Pulmonary artery endothelial cell (primary cell): Measurements from ENCODE around the gene ART5. TPM values are rescaled to one million over a fixed set of nuclear protein-coding genes. Genes with fewer than 3 reads are reported as not detected.

Experiments used
- total RNA-seq: library from RNA; depleted of rRNA; stranded (reverse); fragments of >200 nt; gene quantifications from 2 replicates; pipeline ENCODE4 v1.2.3, GENCODE V29; 2014

Gene ART5
- total RNA-seq, 1 donor from 2014 or later, result not detected

Other genes with a start within 250 kb of the ART5 start
- gene ART1, start 3.1 kb upstream of the ART5 start, total RNA-seq, result not detected in 2 replicates
- 0.33 and 0.78 TPM in 2 replicates for gene CHRNA10, start 29.4 kb upstream of the ART5 start, total RNA-seq
- 104 and 165 TPM in 2 replicates for gene NUP98, start 155.6 kb upstream of the ART5 start, total RNA-seq
- gene PGAP2, start 166.6 kb upstream of the ART5 start, total RNA-seq, result 9.0 and 10.9 TPM in 2 replicates
- 10.9 and 14.3 TPM in 2 replicates for gene RHOG, start 199.0 kb upstream of the ART5 start, total RNA-seq
- gene STIM1, start 213.7 kb upstream of the ART5 start, total RNA-seq, result 23.4 and 31.6 TPM in 2 replicates